Type B pancreatic cell (in vitro differentiated cells): ENCODE data around the gene GMPR. TPM values are rescaled to one million over a fixed set of nuclear protein-coding genes. Genes with fewer than 3 reads are reported as not detected.

Source experiments
- DNase-seq: peaks from one replicate; pipeline ENCODE4 v3.0.0; 2021; ENCODE audit warnings: mixed read lengths; ENCODE audit not compliant: unreplicated experiment; ENCODE audit errors: extremely low spot score
- H3K27ac Mint-ChIP-seq: 2 replicates; pipeline ENCODE4 v1.8.0; 2021; ENCODE audit warnings: mild to moderate bottlenecking, mixed read lengths
- H3K27me3 Mint-ChIP-seq: 2 replicates; pipeline ENCODE4 v1.8.0; 2021; ENCODE audit warnings: mixed read lengths
- H3K36me3 Mint-ChIP-seq: 2 replicates; pipeline ENCODE4 v1.8.0; 2021; ENCODE audit warnings: mixed read lengths
- H3K4me1 Mint-ChIP-seq: one replicate; pipeline ENCODE4 v1.8.0; 2021; ENCODE audit warnings: mixed read lengths; ENCODE audit not compliant: unreplicated experiment
- H3K4me3 Mint-ChIP-seq: 2 replicates; pipeline ENCODE4 v1.8.0; 2021; ENCODE audit warnings: mild to moderate bottlenecking, mixed read lengths
- H3K9me3 Mint-ChIP-seq: 2 replicates; pipeline ENCODE4 v1.8.0; 2021; ENCODE audit warnings: mixed read lengths
- long read RNA-seq: library from polyadenylated mRNA; unstranded; transcript quantifications from one replicate; pipeline ENCODE4 v2.0.0, GENCODE V29; 2020
- total RNA-seq: library from RNA; stranded (reverse); gene quantifications from 2 replicates; pipeline ENCODE4 v1.2.1, GENCODE V29; 2021; ENCODE audit warnings: low replicate concordance
- TF ChIP-seq, protein P1 (sequence below): fragments of 200-600 bp; sonication (generic); conservative IDR thresholded peaks from 2 replicates; pipeline ENCODE4 v1.5.0; 2021; ENCODE audit warnings: antibody characterized with exemption, mild to moderate bottlenecking

Gene GMPR
- total RNA-seq = 1.8 and 3.8 TPM in 2 replicates
- long read RNA-seq, partial matches to known transcripts = 0 of 3 reads
- long read RNA-seq, other reads (novel, unspliced or antisense) = 0 of 3 reads

DNA sequence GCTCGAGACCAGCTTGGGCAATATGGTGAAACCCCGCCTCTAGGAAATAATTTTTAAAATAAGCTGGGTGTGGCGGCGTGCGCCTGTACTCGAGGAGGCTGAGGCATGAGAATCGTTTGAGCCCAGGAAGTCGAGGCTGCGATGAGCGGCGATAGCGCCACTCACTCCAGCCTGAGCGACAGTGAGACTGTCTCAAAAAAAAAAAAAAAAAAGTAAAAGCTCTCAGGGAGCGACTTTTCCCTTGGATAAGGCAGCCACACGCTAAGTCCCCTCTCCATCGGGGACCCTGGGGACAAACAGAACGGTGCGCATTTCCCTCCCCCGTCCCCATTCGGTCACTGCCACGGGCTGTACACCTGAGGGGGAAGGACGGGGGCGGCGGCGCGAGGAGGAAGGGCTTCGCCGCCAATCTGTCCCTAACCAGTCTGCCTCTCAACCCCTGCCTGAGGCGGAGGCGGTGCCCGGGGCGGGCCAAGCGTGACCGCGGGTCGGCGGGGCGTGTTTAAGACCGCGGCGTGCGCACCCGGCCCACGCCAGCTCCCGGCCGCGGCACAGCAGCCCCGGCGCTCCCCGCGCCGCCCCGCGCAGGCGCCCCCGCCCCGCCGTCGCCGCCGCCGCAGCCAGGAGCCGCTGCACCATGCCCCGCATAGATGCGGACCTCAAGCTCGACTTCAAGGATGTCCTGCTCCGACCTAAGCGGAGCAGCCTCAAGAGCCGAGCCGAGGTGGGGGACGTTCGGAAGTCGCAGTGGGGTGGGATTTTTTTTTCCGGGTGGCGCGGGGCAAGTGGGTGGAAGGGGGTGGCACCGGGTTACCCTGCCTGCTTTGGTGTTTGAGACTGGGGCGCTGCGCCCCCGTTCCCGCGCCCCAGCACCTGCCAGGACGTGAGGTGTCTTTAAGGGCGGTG lies at the start of gene GMPR:
Gene GMPR (plus strand): TSS at position 531 of the 906 bp plus-strand sequence. CDS start 107 bp downstream, at position 638.
- DNase-seq = peak; percentile 78
- Mint-ChIP-seq H3K9me3 (no peaks in the 10 kb centered on the region), H3K27ac (peak within 1 kb of the TSS; percentile 58), H3K4me3 (peak within 1 kb of the TSS; percentile 90), H3K27me3 (peaks cover 27% of the 10 kb centered on the region), H3K36me3 (no peaks in the 10 kb centered on the region), H3K4me1 (peaks cover 31% of the 10 kb centered on the region)
- TF ChIP-seq, protein P1, sequence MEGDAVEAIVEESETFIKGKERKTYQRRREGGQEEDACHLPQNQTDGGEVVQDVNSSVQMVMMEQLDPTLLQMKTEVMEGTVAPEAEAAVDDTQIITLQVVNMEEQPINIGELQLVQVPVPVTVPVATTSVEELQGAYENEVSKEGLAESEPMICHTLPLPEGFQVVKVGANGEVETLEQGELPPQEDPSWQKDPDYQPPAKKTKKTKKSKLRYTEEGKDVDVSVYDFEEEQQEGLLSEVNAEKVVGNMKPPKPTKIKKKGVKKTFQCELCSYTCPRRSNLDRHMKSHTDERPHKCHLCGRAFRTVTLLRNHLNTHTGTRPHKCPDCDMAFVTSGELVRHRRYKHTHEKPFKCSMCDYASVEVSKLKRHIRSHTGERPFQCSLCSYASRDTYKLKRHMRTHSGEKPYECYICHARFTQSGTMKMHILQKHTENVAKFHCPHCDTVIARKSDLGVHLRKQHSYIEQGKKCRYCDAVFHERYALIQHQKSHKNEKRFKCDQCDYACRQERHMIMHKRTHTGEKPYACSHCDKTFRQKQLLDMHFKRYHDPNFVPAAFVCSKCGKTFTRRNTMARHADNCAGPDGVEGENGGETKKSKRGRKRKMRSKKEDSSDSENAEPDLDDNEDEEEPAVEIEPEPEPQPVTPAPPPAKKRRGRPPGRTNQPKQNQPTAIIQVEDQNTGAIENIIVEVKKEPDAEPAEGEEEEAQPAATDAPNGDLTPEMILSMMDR = no peak

DNA sequence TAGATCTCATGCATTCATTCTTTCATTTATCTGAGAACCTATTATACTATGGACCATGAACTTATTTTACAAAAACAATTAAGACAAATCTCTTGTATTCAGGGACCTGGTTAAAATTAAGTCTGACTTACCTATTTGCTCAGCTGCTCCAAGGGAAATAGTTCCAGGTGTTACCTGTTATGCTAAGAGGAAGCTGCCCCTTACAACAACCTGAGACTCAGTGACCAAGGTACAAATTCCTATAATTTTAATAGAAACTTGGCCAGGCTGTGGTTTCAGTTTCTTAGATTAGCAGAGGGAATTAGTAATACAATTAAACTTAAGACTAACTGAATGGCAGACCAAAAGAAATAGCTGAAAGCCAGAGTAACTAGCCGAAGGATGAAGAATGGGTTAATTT lies 48.2 kb upstream of the GMPR start:
- Mint-ChIP-seq H3K36me3 (no peaks in the 10 kb centered on the region), H3K9me3 (no peaks in the 10 kb centered on the region), H3K4me3 (no peak overlapping the region), H3K4me1 (peaks cover 15% of the 10 kb centered on the region), H3K27ac (no peak overlapping the region), H3K27me3 (peaks cover 6% of the 10 kb centered on the region)
- DNase-seq = no peak
- TF ChIP-seq, protein P1 = no peak

DNA sequence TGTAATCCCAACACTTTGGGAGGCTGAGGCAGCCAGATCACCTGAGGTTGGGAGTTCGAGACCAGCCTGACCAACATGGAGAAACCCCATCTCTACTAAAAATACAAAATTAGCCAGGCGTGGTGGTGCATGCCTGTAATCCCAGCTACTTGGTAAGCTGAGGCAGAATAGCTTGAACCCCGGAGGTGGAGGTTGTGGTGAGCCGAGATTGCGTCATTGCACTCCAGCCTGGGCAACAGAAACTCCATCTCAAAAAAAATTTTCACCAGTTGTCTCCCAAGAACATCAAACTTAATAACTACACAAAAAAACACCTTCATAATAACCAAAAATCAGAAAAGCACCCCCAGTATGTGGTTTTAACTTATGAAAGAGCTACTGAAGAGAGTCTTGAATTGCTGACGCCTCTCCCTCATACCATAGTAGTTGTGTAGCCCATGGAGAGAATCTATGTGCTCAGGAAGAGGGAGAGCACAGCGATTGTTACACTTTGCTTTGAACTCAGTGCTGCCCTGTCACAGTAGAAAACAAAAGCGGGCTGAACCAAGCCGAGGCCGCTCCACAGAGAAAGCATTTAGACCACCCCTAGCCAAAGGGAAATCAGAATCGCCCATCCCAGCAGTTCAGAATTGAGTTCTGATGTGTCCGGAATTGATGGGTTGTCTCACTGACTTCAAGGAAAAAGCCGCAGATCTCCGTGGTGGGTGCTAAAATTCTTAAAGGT lies 42.0 kb upstream of the GMPR start:
- Mint-ChIP-seq H3K27me3 (peaks cover 3% of the 10 kb centered on the region), H3K4me1 (peaks cover 28% of the 10 kb centered on the region), H3K27ac (no peak overlapping the region), H3K4me3 (no peak overlapping the region), H3K36me3 (no peaks in the 10 kb centered on the region), H3K9me3 (no peaks in the 10 kb centered on the region)
- TF ChIP-seq, protein P1 = no peak
- DNase-seq = no peak

DNA sequence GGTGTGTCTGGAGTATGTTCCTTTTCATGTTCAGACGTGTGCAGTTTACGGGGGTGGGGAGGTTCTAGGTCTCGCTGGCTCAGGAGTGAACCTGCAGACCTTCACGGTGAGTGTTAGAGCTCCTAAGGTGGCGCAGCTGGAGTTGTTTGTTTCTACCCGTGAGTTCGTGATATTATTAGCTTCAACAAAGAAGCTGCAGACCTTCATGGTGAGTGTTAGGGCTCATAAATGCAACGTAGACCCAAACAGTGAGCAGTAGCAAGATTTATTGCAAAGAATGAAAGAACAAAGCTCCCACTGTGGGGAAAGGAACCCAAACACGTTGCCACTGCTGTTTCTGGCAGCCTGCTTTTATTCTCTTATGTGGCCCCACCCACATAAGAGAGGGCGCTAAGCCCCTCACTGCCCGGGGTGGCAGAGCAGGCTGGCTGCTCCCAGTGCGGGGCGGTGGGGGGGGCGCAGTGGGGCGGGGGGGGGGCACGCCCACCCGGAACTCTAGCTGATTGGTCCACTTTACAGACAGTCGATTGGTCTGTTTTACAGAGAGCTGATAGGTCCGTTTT lies 41.3 kb upstream of the GMPR start:
- H3K9me3 Mint-ChIP-seq = no peaks in the 10 kb centered on the region
- peaks cover 33% of the 10 kb centered on the region for H3K4me1 Mint-ChIP-seq
- H3K36me3 Mint-ChIP-seq = no peaks in the 10 kb centered on the region
- no peak overlapping the region for H3K27ac Mint-ChIP-seq
- no peak overlapping the region for H3K4me3 Mint-ChIP-seq
- peaks cover 3% of the 10 kb centered on the region for H3K27me3 Mint-ChIP-seq
- TF ChIP-seq, protein P1 = no peak
- no peak for DNase-seq

DNA sequence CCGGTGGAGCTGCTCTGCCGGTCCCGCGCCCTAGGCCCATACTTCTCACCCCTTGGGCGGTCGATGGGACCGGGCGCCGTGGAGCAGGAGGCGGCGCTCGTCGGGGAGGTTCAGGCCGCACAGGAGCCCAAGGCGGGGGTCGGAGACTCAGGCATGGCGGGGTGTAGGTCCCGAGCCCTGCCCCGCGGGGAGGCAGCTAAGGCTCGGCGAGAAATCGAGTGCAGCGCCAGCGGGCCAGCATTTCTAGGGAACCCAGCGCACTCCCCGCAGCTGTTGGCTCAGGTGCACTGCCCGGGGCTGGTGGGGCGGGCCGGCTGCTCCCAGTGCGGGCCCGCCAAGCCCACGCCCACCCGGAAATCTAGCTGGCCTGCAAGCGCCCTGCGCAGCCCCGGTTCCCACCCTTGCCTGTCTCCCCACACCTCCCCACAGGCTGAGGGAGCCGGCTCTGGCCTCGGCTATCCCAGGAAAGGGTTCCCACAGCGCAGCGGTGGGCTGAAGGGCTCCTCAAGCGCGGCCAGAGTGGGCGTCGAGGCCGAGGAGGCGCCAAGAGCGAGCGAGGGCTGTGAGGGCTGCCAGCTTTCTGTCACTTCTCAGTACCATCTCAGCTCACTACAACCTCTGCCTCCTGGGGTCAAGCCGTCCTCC lies 40.2 kb upstream of the GMPR start:
- TF ChIP-seq, protein P1 = no peak
- no peak overlapping the region for H3K4me3 Mint-ChIP-seq
- no peaks in the 10 kb centered on the region for H3K36me3 Mint-ChIP-seq
- H3K4me1 Mint-ChIP-seq = peaks cover 33% of the 10 kb centered on the region
- no peaks in the 10 kb centered on the region for H3K9me3 Mint-ChIP-seq
- H3K27ac Mint-ChIP-seq = no peak overlapping the region
- peaks cover 3% of the 10 kb centered on the region for H3K27me3 Mint-ChIP-seq
- no peak for DNase-seq
